Hepatocyte (in vitro differentiated cells): ENCODE data around the gene MEGF8. TPM values are rescaled to one million over a fixed set of nuclear protein-coding genes. Genes with fewer than 3 reads are reported as not detected.
A peak's percentile ranks its signal among the peaks of the same experiment; 100 is the strongest.

Experiments
- DNase-seq: peaks from one replicate; pipeline ENCODE4 v3.0.0-alpha.2; 2016; ENCODE audit warnings: low spot score
- H2AFZ ChIP-seq: fragments of 200-600 bp; sonication (generic); 2 replicates; pipeline ENCODE4 v1.6.0; 2016; ENCODE audit warnings: antibody characterized with exemption, mild to moderate bottlenecking
- H3K27ac ChIP-seq: fragments of 200-600 bp; sonication (generic); 2 replicates; pipeline ENCODE4 v1.5.1; 2016; ENCODE audit warnings: mild to moderate bottlenecking
- H3K27me3 ChIP-seq: fragments of 200-600 bp; sonication (generic); 2 replicates; pipeline ENCODE4 v1.6.1; 2016
- H3K36me3 ChIP-seq: fragments of 200-600 bp; sonication (generic); replicated peaks from 2 replicates; pipeline ENCODE4 v1.5.1; 2016; ENCODE audit warnings: low read depth; ENCODE audit not compliant: insufficient read depth
- H3K4me1 ChIP-seq: fragments of 200-600 bp; sonication (generic); 2 replicates; pipeline ENCODE4 v1.5.1; 2016; ENCODE audit warnings: mild to moderate bottlenecking, moderate library complexity; ENCODE audit not compliant: insufficient read depth
- H3K4me2 ChIP-seq: fragments of 200-600 bp; sonication (generic); 2 replicates; pipeline ENCODE4 v1.6.0; 2016
- H3K4me3 ChIP-seq: fragments of 200-600 bp; sonication (generic); 2 replicates; pipeline ENCODE4 v1.5.1; 2016; ENCODE audit warnings: mild to moderate bottlenecking
- H3K79me2 ChIP-seq: fragments of 200-600 bp; sonication (generic); 2 replicates; pipeline ENCODE4 v1.6.0; 2017; ENCODE audit warnings: mild to moderate bottlenecking
- H3K9me2 ChIP-seq: fragments of 200-600 bp; sonication (generic); replicated peaks from 2 replicates; pipeline ENCODE4 v1.6.0; 2017; ENCODE audit warnings: mild to moderate bottlenecking; ENCODE audit not compliant: insufficient read depth
- H3K9me3 ChIP-seq: fragments of 200-600 bp; sonication (generic); 2 replicates; pipeline ENCODE4 v1.5.1; 2016; ENCODE audit warnings: low read depth, mild to moderate bottlenecking
- H4K20me1 ChIP-seq: fragments of 200-600 bp; sonication (generic); 2 replicates; pipeline ENCODE4 v1.6.0; 2016; ENCODE audit warnings: mild to moderate bottlenecking; ENCODE audit not compliant: insufficient read depth, poor library complexity, severe bottlenecking
- EZH2 ChIP-seq: fragments of 200-600 bp; sonication (generic); IDR thresholded peaks from 2 replicates; pipeline ENCODE4 v1.6.1; 2016; ENCODE audit warnings: antibody characterized with exemption, mild to moderate bottlenecking, borderline replicate concordance
- EZH2phosphoT487 ChIP-seq: fragments of 200-600 bp; sonication (generic); IDR thresholded peaks from one replicate; pipeline ENCODE4 v1.6.1; 2018; ENCODE audit warnings: antibody characterized with exemption, mild to moderate bottlenecking, low read depth, moderate library complexity; ENCODE audit not compliant: unreplicated experiment, severe bottlenecking
- WGBS: methylation state at CpG from one replicate; pipeline ENCODE4 v1.1.6; 2016; ENCODE audit warnings: low lambda C conversion rate; ENCODE audit errors: missing lambda C conversion rate; 5-methylcytosine and 5-hydroxymethylcytosine counted together
- polyA plus RNA-seq: library from polyadenylated mRNA; unstranded; fragments of >200 nt; fragmentation: Nextera tagmentation; extraction: Ambion mirVana; gene quantifications from 2 replicates; pipeline ENCODE4 v1.2.1, GENCODE V29; 2016
- total RNA-seq: library from RNA; depleted of rRNA; stranded (reverse); fragments of >200 nt; gene quantifications from 2 replicates; pipeline ENCODE4 v1.2.3, GENCODE V29; 2014
- TF ChIP-seq, protein P1 (sequence below): fragments of 200-600 bp; sonication (generic); IDR thresholded peaks from 2 replicates; pipeline ENCODE4 v1.5.1; 2016; ENCODE audit warnings: antibody characterized with exemption, mild to moderate bottlenecking; ENCODE audit not compliant: poor library complexity

MEGF8 gene
- total and polyA plus RNA-seq, 2 experiments from 2014 or later, result 8.3 to 19.2 TPM

DNA sequence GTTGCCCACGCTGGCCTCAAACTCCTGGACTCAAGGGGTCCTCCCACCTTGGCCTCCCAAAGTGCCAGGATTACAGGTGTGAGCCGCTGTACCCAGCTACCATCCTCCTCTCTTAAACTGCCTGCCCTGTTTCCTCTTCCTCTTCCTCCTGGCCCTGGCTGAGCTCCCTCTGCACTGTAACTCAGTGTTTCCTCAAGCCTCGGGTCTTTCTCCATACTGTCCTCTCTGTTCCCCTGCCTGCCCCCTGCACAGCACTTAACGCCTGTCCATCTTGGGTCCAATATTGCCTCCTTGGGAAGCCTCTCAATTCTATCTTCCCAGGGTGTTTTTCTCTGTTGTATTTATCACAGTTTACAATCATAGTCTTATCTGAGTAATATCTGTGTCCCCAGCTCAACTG lies 95.7 kb downstream of the MEGF8 start:
- no peak for TF ChIP-seq EZH2
- TF ChIP-seq, protein P1, sequence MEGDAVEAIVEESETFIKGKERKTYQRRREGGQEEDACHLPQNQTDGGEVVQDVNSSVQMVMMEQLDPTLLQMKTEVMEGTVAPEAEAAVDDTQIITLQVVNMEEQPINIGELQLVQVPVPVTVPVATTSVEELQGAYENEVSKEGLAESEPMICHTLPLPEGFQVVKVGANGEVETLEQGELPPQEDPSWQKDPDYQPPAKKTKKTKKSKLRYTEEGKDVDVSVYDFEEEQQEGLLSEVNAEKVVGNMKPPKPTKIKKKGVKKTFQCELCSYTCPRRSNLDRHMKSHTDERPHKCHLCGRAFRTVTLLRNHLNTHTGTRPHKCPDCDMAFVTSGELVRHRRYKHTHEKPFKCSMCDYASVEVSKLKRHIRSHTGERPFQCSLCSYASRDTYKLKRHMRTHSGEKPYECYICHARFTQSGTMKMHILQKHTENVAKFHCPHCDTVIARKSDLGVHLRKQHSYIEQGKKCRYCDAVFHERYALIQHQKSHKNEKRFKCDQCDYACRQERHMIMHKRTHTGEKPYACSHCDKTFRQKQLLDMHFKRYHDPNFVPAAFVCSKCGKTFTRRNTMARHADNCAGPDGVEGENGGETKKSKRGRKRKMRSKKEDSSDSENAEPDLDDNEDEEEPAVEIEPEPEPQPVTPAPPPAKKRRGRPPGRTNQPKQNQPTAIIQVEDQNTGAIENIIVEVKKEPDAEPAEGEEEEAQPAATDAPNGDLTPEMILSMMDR, result no peak
- TF ChIP-seq EZH2phosphoT487, result no peak
- no peaks in the 10 kb centered on the region for H3K36me3 ChIP-seq
- H3K79me2 ChIP-seq, result peaks cover 2% of the 10 kb centered on the region
- H2AFZ ChIP-seq, result no peak overlapping the region
- H3K4me2 ChIP-seq, result no peak overlapping the region
- H4K20me1 ChIP-seq, result no peaks in the 10 kb centered on the region
- no peak overlapping the region for H3K4me3 ChIP-seq
- no peaks in the 10 kb centered on the region for H3K9me2 ChIP-seq
- no peaks in the 10 kb centered on the region for H3K9me3 ChIP-seq
- H3K27me3 ChIP-seq, result no peaks in the 10 kb centered on the region
- peaks cover 14% of the 10 kb centered on the region for H3K4me1 ChIP-seq
- 94% methylated on average over 4 of the region's 4 CpGs for WGBS
- no peak overlapping the region for H3K27ac ChIP-seq
- DNase-seq, result no peak

DNA sequence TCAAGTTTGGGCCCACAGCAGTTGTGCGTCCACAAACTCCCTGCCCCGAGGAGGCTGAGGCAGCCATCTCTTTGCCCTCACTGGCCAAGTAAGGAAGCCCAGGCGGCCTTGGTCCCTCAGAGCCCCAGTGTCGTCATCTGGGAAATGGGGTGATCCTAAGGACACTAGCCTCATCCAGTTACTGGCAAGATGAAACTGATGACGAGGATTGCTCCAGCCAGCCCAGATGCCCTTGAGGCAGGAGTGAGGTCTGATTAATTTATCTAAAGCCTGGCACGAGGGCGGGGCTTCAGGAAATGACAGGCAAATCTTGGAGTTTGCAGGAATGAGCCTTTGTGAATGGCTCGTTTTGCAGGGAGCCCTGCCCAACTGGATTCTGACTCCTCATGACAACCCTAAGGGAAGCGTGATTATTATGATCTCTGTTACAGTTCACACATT lies 96.2 kb downstream of the MEGF8 start:
- H3K9me2 ChIP-seq, result no peaks in the 10 kb centered on the region
- H3K36me3 ChIP-seq, result no peaks in the 10 kb centered on the region
- no peaks in the 10 kb centered on the region for H3K27me3 ChIP-seq
- peaks cover 14% of the 10 kb centered on the region for H3K4me1 ChIP-seq
- H3K4me3 ChIP-seq, result no peak overlapping the region
- 90% methylated on average over 9 of the region's 9 CpGs for WGBS
- no peak overlapping the region for H2AFZ ChIP-seq
- no peaks in the 10 kb centered on the region for H4K20me1 ChIP-seq
- no peak overlapping the region for H3K27ac ChIP-seq
- no peak for DNase-seq
- H3K9me3 ChIP-seq, result no peaks in the 10 kb centered on the region
- H3K79me2 ChIP-seq, result peaks cover 2% of the 10 kb centered on the region
- no peak overlapping the region for H3K4me2 ChIP-seq
- TF ChIP-seq, protein P1, result no peak
- TF ChIP-seq EZH2 (no peak), EZH2phosphoT487 (no peak)

DNA sequence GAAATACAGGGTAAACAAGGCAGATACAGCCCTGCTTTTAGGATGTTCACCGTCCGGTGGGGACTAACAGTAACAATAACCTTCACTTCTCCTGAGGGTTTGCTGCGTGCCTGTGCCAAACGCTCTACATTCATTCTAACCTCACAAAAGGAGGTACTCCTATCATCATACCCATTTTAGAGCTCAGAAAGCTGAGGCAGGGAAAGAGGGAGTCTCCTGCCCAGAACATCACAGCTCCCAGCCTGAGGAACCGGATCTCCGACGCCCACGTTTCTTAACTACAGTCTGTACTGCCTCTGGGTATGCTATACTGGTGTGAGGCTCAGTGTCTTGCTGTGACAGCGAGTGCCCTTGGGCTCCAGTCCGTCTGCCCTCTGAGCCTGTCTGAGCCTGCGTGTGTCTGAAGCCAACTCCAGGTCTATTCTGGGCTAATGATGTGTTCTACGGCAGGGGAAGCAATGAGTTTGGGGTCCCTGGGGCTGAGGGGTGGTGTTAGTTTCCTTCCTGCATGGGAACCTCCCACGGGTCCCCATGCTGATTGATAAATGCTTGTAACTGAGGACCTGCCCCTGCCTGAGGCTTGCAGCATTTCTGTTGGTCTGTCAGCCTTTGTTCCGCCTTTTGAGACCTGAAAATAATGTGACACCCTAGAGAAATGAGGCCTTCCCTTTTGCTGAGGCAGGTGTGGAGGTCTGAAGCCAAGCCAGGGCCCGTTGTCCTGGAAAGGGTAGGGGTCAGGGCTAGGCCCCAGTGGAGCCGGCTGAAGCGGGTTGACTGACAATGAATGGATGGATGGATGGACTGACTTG lies 96.9 kb downstream of the MEGF8 start:
- no peaks in the 10 kb centered on the region for H3K9me3 ChIP-seq
- no peaks in the 10 kb centered on the region for H3K36me3 ChIP-seq
- H2AFZ ChIP-seq, result peak overlapping the region; percentile 82
- peak overlapping the region; percentile 89 for H3K4me2 ChIP-seq
- WGBS, result 79% methylated on average over 17 of the region's 17 CpGs
- no peaks in the 10 kb centered on the region for H4K20me1 ChIP-seq
- H3K9me2 ChIP-seq, result no peaks in the 10 kb centered on the region
- H3K4me1 ChIP-seq, result peaks cover 14% of the 10 kb centered on the region
- H3K4me3 ChIP-seq, result peak overlapping the region; percentile 81
- no peaks in the 10 kb centered on the region for H3K27me3 ChIP-seq
- DNase-seq, result no peak
- H3K27ac ChIP-seq, result no peak overlapping the region
- H3K79me2 ChIP-seq, result peaks cover 2% of the 10 kb centered on the region
- TF ChIP-seq EZH2 (no peak), EZH2phosphoT487 (no peak)
- TF ChIP-seq, protein P1, result no peak
